Measurements from ENCODE around the gene ACSS3.

Gene ACSS3

DNA sequence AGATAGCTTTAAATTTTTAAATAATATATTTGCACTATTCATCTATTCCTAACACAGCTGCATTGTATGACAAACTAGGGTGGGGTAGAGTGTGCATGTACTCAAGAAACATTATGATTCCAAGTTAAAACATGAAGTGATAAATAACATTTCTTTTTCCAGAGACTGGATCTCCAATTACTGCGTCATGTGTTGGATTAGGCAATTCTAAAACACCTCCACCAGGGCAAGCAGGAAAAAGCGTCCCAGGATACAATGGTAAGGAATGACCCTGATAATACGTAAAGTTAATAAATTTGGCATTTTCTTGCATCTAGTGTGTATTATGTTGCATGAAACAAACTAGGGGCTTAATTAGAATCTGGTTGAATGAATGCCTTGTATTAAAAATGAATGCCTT lies 138.9 kb downstream of the ACSS3 start:
- in situ Hi-C loops (cut with MboI; ENCODE audit: low sequenced_read_pairs): no loop called here

DNA sequence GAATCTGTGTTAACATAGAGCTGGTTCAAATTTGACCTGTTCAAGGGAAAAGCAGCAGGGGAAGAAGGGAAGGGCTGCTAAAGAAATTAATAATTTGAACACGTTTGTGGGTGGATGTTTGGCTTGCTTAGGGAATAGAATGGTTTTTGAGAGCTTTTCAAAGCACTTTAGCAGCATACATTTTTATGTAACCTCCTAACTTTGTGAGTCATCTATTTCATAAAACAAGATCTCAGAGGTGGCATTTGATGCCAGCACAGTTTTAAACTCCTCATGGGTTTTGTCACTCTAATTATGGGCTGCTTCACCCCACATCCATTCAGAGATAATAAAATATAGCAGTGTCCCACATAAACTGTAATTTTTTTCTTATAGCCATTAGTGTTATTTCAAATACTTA lies 143.8 kb downstream of the ACSS3 start:
- in situ Hi-C loops (cut with MboI; ENCODE audit: low sequenced_read_pairs): no loop called here

DNA sequence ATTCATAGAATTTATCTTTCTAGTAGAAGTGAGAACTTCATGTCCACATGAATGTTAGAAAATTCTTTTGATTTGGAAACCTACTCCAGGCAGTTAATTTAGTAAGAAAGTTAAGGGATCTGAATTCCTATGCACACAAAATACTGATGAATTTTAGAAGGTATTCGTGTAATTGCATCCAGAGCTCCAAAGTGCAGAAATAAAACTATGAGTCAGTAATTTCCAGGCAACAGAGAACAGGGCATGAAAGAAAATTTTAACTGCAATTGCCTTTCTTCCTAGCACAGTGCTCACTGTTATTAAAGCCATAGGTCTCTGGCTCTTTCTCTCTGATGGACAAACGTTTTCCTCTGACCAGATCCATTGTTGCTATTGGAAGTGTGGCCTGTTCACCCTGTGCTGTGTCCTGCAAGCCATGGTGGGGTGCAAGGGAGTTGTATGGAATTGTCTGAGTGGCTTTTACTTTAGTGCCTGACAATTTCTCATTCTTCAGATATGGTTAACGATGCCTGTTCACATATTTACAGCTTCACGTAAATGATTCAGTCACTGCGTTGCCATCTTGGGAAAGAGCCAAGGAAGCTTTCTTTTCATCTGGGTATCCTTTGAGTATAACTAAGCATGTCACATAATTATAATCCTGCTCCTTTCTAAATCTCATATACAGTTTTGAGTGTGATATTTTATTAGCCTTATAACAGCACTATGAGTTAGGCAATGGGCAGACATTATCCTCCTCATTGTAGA lies 145.1 kb downstream of the ACSS3 start:
- in situ Hi-C loops (cut with MboI; ENCODE audit: low sequenced_read_pairs): no loop called here

DNA sequence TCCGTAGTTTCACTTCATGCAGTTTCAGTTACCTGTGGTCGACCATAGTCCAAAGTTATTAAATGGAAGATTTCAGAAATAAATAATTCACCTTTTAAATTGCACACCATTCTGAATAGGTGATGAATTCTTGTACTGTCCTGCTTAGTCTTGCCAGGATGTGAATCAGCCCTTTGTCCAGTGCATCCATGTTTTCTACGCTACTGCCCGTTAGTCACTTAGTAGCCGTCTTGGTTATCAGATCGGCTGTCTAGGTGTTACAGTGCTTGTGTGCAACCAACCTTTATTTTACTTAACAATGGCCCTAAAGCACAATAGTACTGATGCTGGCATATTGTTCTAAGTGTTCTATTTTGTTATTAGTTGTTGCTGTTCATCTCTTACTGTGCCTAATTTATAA lies 146.7 kb downstream of the ACSS3 start:
- in situ Hi-C loops (cut with MboI; ENCODE audit: low sequenced_read_pairs): no loop called here

DNA sequence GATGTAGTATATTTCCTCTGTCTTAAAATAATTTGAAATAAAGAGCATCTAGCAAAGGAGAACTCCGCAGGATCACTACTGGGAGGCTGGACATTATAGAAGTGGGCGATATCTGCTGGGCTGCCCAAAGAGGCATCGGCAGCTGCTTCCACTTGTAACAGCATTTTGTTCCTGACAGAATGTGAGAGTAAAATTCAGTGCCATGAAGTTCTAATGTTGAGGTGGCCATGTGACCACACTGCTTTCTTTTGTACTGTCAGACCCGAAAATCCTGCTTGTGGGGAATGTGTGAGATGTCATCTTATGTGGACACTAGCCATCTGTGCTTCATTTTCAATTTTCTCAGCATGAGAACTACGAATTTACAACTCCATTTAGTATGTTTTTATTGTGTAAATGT lies 151.9 kb downstream of the ACSS3 start:
- in situ Hi-C loops (cut with MboI; ENCODE audit: low sequenced_read_pairs): no loop called here

DNA sequence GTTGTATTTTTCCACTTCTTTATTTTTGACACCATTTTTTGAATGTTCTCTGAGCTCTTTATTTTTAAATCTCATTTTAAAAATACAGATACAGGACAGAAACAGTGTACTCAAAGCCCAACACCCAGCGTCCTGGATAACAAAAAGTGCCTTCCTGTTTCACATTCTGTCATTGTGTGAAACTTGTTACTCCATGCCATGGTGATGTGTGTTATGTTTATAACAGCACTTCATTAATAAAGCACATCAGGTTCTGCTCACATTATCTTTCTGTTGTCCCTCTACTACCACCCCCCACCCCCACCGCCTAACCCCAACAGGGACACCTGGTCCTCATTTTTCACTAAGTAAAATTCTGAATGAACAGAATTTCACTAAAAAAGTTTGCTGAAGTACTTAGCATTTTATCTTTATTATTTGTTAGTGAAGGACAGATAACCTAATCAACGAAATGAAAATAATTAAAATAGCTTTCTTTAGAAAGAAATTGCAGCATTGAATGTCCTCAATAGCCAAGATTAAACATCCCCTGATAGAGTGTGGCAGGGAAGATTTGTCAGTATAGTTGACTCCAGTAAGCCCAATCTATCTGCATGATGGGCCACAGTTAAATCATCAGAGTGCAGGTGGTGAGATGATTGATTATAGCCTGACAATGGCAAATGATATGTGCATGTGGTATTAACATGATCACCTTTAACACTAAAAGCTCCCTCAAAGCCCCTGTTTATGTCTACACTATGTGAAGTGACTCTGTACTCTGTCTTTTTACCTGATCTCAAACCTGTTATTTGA lies 153.9 kb downstream of the ACSS3 start:
- in situ Hi-C loops (cut with MboI; ENCODE audit: low sequenced_read_pairs): no loop called here

DNA sequence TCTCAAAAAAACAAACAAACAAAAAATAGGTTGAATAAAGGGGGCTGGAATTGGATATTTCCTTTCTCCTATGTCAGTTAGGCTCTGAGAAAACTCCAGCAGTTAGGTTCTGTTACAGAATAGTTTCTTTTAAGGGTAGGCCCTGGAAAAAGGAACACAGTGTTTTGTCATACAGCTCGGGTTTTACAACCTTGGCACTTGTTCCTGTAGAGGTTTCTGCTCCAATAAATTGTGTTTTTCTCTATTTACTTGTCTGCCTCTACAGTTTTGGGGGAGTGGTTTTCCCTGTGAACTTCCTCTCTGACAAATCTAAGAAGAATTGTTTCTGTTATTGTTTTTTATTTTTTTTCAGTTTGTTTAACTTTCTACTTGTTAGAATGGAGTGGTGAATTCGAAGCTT lies 167.6 kb downstream of the ACSS3 start:
- in situ Hi-C loops (cut with MboI; ENCODE audit: low sequenced_read_pairs): no loop called here

DNA sequence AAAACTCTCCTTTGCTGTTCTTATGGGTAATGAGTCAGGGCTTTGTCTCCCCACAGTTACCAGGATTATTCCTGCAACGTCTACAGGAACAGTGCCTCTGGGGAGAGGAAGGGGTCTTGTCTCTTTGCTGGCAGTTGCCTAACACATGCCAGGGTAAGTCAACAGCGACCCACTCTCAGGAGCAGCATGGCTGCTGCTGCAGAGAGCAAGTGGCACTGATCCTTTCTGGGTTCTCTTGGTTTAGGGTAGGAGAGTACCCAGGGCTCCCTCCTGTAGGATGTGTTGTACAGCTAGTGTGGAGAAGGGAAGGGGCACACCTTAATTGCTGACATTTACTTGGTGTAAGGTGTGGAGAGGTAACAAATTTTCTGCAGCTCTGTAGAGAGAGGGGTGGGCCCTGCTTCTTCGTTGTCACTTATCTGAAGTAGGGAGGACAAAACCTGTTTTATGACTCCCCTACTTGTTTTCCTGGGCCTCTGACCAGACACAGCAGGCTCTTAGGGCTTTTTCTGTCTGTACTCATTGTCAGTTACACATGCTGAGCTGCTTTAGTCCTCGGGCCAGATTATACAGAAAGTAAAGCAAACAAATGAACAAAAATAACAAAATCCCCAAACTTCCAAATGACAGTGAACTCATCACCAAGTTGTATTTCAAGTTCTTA lies 168.2 kb downstream of the ACSS3 start:
- in situ Hi-C loops (cut with MboI; ENCODE audit: low sequenced_read_pairs): no loop called here

DNA sequence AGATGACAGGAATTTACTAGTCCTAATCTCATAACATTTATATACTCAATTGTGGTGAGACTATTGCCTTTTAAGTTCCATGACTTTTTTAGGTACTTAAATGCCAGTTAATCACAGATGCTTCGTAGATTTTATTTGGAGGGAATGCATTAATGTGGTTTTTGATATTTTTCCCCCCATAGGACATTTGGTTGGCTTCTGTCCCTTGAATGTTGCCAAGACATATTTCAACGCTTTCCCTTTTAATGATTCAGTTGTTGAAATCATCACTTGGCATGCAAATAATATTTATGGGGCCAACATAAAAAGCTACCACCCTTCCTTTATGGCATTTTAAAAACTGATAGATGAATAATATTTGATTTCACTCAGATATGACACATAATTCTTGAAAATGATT lies 172.1 kb downstream of the ACSS3 start:
- in situ Hi-C loops (cut with MboI; ENCODE audit: low sequenced_read_pairs): no loop called here

DNA sequence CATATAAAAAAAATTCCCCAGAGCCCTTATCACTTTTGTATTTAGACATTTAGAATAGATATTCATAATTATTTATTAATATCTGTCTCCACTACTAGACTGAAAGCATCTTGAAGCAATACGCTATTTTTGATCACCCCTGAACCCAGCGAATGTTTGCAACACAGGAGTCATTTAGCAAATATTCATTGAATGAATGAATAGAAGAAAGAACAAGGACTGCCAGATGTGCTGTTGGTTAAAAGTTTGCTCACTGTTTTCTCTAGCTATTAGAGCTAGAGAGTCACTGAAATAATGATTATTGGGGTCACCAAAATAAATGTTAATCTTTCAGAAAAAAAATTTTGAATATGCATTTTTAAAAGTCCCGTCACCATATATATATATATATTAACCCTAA lies 174.3 kb downstream of the ACSS3 start:
- in situ Hi-C loops (cut with MboI; ENCODE audit: low sequenced_read_pairs): no loop called here

DNA sequence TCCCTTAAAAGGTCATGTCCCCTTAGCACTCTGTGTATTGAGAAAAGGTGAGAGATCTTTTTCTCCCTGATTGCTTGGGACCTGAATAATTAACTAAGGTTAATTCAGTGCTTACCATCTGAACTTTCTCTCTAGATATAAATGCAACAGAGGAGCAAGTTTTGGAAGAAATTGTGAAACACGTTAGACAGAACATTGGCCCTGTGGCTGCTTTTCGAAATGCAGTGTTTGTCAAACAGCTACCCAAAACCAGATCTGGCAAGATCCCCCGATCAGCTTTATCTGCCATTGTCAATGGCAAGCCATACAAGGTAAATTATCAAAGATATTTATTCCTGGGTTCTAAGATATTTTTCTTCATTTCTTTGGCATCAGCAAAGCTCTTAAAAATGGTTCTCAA lies 175.5 kb downstream of the ACSS3 start:
- in situ Hi-C loops (cut with MboI; ENCODE audit: low sequenced_read_pairs): no loop called here

DNA sequence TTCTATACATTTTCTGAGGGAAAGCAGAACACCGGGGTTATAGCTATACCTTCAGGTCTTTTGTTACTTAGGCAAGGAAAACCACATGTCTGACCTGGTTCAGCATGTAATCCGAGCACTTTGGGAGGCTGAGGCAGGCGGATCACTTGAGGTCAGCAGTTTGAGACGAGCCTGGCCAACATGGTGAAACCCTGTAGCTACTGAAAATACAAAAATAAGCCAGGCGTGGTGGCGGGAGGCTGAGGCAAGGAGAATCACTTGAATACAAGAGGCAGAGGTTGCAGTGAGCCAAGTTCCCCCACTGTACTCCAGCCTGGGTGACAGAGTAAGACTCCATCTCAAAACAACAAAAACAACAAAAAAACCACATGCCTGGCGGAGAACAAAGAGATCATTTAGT lies 177.6 kb downstream of the ACSS3 start:
- in situ Hi-C loops (cut with MboI; ENCODE audit: low sequenced_read_pairs): no loop called here

DNA sequence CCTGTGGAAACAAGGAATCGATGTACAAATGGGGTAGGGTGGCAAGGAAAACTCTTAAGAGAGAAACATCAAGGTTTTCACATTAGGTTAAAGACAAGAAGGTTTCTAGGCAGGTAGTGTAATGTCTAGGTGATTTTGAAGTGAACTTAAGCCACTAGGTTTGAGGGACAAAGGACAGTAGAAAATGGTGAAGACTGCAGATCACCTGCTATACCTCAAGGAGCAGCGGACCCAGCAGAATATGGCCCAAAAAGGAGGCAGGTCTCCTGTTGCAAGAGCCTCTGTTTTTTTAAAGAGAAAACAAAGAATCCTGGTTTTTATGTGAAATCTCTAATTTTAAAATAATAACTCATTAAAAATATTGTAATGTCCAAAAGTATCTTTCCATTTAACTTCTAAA lies 178.1 kb downstream of the ACSS3 start:
- in situ Hi-C loops (cut with MboI; ENCODE audit: low sequenced_read_pairs): no loop called here

DNA sequence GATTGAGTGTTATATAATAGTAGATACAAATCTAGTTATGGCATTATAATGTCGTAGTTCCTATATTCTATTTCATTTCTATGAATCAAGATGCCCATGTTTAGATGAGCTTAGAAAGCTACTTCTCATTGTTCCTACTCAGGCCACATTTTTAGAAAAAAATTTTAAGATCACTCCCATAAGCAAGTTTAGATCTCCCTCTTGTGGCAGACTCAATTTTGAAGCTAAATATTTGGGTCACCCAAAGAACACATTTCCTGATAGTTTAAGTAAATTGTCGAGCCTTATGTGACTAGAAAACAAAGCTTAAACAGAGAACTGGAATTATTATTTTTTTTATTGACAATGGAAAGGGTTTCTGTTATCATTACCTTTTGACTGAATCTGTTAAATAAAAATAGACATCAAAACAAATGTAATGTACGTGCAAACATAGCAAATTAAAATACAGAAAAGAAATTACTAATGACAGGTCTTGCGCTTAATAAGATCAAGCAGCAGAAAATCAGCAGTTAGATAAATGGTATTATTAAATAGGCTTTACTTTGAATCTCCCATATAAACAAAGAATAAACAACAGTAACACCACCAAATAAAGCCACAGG lies 180.2 kb downstream of the ACSS3 start:
- in situ Hi-C loops (cut with MboI; ENCODE audit: low sequenced_read_pairs): no loop called here

DNA sequence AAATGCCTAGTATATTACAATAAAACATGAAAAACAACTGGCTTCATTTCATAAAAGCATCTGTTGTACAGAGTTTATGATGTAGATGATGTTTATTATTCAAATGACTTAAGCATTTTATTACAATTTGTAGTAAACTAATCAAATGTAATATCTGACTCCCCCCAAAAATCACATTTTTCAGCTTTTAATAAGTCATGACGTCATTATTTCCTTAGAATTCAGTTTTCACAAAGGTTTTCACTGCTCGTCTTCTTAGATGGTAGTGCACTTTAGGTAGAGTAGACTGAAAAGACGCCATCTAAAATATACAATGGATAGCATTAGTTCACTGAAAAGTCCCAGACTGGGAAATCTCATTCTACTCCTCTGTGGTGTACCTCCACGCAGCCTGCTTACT lies 181.5 kb downstream of the ACSS3 start:
- in situ Hi-C loops (cut with MboI; ENCODE audit: low sequenced_read_pairs): no loop called here

DNA sequence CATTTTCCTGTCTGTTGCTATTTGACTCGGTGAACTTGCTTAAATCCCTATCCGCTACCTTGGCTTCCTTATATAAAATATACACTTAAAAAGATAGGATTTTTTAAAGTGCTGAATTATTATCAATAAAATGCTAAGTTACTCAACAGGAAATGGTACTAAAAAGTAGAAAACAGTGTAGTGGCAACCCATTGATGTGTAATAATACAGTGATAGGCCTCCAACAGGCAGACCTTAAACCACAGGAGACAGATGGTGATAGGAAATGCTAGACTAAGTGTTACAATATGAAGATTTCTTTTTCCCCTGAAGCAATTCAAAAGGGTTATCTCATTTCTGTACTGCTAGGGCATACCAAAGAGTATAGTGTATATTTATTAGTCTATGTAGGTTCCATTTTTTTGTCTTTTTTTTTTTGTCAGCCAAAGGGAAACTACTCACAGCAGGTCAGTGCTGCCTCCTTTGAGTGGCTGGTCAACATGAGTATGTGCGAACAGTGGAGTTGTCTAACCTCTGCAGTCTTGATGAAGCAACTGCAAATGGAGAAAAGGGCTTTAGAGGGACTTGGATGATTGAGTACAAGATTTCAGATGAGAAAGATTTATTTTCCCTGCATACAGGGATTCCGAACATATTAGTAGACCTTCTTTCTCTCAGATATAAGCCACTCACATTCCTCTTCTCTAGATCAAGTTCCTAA lies 183.8 kb downstream of the ACSS3 start:
- in situ Hi-C loops (cut with MboI; ENCODE audit: low sequenced_read_pairs): no loop called here

DNA sequence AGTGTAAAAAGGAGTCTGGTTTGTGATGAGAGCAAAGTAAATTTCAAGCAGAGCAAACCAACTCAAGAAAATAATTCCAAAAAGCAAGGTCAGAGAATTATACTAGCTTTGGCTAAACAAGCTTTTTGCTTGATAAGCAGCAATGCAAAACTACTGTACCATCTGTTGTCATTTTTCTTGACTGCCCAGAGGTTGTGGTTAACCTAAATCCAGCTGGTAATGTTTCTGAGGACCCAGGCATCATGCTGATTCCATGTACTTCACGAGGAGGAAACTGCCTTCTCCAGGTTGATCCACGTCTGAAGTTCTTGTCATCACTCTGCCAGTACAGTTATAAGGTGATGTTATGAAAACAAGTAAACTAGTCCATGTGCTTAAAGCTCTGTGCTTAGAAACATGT lies 185.2 kb downstream of the ACSS3 start:
- in situ Hi-C loops (cut with MboI; ENCODE audit: low sequenced_read_pairs): no loop called here

DNA sequence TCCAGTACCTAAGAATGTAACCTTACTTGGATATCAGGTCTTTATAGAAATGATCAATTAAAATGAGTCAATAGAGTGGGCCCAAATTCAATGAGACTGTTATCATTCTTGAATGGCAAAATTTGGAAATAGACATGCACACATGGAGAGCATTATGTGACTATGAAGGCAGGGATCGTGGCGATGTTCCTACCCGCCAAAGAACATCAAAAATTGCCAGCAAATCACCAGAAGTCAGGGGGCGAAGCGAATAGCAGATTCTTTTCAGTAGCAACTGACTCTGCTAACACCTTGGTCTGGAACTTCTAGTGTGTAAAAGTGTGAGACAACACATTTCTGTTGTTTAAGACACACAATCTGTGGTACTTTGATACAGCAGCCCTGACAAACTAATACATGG lies 192.5 kb downstream of the ACSS3 start:
- in situ Hi-C loops (cut with MboI; ENCODE audit: low sequenced_read_pairs): no loop called here

DNA sequence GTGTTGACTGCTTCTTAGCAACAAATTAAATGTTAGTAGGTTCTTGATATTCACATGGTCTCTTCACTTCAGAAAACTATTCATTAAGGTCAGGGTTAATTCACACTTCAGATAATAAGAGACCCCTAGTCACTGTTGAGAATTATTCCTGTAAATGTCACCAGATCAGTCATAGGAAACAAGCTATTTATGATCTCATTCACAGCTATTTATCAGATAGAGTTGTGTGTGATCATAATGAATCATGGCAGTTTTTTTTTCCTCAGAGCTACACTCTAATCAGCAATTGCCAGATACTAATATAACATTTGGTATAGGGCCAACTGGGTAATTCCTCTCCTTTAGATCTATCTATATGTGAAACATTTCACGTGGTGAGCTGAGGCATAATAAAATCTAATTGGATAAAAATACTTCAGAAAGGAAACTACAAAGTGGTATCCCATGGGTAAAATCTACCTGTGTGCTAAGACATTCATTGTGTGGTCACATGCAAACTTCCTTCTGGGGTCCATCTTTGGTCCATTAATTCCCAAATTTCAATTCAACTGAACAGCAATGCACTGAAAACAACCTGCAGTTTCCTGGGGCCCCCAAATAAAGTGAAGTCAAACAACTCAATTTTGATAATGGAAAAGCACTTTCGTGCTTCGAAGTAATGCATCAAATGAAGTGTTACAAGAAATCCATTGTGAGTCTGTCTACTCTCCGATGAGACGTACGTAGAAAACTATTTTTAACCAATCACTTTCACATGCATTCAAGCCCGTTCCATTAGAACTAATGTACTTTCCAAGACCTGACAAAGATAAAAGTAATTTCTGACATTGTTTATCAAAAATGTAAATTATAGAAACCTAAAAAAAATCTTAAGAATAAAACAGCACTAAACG lies 197.0 kb downstream of the ACSS3 start:
- in situ Hi-C loops (cut with MboI; ENCODE audit: low sequenced_read_pairs): no loop called here

DNA sequence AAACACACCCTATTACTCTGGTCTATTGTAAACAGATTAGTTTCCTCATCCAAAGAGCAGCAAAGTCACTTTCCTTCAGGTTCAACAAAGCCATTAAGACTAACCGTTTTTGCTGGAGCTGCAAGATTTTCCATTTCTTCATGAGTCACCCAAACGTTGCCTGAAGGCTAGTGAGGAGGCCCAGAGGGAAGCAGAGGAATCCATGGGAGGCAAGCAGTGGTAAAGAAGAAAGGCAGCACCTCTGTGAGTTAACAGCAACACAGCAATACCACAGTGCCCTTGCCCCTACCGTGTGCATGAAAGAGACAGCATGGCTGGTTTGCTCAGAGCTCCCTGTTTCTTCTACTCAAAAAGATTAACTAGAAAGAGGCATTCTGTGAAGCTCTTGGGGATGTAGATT lies 206.3 kb downstream of the ACSS3 start:
- in situ Hi-C loops (cut with MboI; ENCODE audit: low sequenced_read_pairs): no loop called here
